DMS114 treated with DMSO at 0.1 percent for 48 hours (cell line): ENCODE data around the gene TAL1.

Experiments used
- DNase-seq: peaks from one replicate; lab custom pipeline; 2025; ENCODE audit not compliant: unreplicated experiment; lab: John Stamatoyannopoulos, UW

The TAL1 gene

DNA sequence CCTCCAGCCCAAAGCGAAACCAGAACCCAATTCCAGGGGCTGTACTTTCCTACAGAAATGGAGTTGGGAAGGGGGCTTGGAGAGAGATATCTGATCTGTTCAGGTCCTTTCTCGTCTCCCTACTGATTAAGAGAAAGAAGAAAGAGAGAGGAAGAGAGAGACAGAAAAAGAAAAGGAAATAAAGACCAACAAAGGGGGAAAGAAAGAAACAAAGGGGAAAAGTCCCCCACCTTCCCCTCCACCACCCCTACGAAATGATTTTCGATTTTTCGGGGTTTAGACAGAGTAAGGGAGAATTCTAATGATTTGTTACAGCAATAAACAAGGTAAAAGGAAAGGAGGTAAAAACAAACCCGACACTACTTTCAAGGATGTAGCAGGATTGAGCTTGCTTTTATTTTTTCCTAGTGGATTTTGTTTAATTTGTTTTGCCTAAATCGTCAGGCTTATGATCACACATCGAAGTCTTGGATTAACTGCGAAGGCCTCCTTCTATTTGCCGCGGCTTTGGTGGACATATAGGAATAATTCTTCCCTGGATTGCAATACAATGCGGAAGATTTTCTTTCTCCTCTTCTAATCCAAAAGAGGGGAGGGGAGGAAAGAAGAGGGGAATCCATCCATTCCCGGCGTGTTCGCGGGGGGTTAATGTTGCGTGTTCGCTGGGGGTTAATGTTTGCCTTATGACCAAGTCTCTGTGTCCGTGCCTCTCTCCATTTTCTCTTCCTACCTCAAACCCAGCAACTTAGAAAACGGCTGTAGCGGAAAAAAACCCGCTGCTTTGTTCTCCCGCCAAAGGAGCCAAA is 1.9 kb downstream of the TAL1 start:
- no peak for DNase-seq

DNA sequence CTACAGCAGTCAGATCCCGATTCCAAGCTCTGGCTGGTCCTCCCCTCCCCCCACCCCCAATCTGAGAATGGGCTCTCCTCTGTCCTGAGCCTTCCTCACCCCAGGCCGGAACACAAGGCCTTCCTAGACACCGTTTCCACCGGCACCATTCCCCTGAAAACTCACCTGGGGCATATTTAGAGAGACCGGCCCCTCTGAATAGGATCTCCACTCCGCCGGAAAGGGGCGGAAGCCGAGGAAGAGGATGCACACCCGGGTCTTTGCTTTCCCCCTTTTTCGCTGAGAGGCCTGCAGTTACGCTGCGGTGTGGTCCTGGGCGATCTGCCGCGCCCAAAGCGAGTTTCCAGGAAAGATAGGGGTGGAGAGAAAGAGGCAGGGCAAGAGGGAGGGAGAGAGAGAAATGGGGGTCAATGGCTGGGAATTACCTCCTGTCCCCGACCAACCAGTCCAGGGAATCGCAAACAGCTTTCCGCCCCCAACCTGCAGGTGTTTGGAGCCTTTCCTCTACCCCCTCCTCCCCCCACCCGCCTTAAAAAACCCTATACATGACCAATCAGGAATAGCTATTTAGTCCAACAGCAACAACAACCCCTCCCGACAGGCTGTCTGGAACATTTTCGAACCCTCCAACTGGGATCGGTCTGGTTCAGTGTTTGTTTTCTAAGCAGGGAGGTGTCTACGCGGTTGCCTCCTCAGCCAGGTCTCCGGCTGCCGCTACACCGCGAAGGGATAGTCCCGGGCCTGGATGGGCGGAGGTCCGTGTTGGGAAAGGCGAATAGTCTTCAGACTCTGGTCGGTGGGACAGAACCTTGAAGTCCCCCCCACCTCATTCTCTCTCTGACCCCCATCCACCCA is 2.8 kb downstream of the TAL1 start:
- no peak for DNase-seq

DNA sequence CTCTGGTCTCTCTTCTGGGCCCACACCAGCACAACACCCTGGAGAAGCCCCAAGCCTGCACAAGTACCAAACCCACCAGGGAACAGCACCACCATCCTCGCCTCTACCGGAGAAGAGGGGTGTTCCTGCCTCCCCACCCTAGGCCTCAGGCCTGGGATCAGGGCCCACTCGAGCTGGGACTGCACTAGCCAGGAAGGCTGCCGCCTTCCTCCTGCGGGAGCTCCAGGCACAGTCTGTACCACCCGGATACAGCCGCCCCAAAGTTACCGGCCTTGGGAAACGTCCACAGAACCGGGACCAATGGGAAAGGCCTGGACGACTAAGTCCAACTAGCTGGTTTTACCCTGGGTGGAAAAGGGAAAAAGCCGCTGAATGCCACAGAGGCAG is 3.4 kb downstream of the TAL1 start:
- DNase-seq = no peak

DNA sequence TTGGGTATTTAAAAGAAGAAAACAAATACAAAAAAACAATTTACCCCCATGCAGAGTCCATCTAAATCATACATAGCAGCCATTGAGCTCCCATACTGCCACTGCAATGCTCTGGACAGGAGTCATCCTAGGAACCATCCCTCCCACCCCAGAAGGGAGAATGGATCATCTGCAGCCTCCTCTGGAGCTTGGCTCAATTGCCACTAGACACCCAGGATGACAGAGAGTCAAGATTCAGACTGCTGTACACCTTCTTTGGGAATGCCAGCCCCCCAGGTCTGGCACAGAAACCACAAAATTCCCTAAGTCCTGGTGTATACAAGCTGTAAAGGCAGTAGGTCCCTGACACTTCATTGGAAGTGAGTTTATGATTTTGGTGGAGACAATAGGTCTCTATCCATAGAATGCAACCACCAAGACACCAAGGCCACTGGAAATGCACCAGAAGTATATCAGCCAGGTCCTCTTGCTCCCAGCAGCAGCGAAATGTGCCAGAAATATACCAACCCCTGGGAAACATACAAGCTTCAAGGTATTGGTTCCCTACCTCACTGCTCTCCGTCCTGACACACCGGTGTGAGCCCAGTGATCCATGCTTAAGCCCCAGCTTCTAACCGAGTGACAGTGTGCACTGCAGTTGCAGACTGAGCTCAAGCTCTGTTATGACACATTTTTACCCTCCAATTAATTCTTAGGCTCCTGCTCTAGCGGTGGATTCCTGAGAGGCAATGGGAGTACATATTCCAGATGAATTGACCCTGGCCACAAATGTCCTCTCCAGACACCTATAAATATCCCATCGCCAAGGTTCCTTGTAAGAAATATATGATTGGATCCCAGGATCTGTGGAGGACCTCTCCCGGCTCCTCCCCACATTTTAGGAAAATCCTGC is 4.4 kb downstream of the TAL1 start:
- DNase-seq = no peak

DNA sequence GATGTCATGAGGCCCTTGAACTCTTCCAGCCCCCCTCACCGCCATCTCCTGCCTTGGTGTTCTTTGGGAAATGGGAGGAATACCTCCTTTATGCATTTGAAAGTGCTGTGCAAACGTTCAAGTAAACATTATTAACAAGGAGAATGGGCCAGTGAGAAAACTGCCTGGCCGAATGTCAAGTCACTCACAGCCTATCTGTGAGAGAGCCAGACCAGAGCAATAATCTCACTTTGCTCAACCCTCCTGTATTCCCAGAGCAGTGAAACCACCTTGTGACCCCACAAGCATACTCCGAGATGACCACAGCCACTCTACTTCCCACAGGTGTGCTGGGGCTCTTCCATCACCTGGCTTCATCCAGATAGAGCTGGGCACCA is 5.2 kb downstream of the TAL1 start:
- DNase-seq = no peak

DNA sequence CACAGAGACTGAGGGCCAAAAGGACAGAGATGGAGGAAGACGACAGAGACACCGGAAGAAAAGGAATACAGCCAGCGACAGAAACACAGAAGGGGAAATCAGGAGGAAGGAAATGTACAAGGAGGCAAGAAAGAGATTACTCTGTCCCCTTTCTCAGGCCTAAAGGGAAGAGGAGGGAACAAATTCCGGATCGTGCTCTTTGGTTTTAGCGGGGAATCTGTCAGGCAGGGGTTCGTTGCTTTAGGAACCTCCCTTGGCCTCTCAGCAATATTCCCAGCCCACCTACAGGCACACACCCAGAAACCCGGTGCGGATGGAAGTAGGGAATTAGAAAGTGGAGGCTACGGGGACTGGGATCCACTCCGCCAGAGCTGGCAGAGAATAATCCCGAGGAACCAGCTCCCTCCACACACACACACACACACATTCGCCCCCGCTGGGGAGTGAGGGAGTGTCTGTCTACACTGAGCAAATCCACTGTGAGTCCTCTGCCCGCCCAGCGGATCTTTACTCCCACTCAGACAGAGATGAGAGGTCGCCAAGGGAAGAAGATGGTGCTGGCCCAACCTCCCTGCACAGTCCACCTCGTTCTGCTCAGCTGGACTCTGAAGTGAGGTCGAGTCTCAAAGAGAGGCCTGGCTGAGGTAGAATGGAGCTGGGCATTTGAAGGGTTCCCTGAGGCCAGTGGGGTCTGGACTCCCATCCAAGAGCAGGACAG is 5.7 kb downstream of the TAL1 start:
- no peak for DNase-seq

DNA sequence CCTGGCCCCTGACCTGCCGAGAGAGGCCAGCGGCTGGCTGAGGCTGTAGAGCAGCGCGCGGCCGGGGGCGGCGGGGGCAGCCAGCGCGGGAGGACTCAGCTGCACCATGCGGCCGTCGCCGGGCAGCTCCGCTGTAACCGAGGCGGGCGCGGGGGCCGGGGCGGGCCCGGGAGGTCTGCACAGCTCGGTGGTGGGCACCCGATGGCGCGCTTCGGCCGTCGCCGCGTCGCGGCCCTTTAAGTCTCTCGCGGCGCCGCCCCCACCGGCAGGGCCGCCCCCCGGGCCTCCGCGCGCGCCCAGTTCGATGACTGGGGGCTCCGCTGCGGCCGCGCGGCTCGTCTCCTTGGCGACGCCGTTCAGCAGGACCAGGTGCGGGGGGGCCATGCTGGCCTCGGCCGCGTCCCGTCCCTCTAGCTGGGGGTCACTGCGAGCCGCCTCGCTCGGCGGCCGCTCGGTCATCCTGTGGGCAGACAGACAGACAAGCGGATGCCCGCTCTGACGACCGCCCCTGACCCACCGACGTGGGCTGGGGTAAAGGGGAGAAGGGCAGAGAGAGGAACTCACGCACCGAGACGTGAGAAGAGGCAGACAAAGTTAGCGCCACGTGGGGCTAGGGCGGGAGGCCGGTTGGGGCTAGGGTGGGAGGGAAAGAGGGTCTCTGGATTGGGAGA is 6.5 kb downstream of the TAL1 start:
- DNase-seq = no peak

DNA sequence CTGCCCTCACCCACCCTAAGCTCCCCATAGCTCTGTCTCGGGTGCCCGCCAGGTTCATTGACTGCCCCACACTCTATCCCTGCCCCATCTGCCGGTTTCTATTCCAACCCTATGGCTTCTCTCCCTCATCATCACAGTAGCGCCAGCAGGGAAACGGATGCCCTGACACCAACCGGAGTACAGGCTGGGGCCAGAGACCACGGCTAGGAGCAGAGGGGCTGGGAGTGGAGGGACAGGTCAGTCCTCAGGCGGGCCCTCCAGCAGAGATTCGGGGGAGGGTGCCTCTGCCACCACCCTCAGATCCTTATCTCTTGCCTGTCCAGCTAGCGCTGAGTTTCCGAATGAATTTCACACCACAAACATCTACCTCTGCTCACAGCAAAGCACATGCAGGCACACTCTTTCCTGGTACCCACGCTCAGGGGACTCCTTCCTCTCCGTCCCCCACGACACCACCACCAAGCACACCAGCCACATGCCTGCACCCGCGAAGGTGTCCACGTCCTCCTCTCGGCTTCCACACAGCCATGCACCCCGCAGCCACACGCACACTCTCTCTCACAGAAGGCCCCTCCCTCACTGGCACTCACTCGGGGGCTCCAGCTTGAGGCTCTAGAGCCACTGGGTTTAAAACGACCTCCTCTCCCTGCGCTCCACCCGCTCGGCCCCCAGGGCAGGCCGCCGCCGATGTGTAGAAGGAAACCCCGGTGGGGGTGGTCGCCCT is 7.2 kb downstream of the TAL1 start:
- DNase-seq = no peak

DNA sequence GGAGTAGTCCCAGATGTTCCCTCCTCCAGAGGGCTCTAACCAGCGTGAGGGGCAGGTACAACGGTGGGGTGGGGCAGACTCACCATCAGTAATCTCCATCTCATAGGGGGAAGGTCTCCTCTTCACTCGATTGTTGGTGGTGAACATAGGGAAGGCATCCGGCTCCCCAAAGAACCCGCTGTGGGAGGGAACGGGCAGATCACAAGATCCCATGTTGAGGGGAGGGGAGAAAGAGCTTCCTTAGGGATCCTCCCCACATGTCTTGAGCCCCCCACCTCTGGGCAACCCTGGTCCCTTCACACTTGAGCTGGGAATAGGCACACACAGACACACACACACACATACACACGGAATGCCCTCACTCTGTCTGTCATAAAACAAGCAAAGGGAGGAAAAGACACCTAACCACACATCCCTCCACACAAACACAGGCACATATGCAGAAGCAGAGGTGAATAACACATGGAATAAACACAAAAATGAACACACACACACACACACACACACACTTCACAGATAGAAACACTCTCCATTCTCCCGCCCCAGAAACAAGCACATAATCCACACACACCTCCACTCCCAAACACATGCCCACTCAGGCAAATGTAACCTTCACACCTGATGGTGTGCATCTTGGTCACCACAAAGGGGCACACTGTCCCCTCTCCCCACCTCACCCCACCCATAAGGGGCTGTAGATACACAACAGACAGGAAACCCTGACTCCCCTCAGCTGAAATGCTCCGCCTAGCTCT is 7.9 kb downstream of the TAL1 start:
- DNase-seq = no peak

DNA sequence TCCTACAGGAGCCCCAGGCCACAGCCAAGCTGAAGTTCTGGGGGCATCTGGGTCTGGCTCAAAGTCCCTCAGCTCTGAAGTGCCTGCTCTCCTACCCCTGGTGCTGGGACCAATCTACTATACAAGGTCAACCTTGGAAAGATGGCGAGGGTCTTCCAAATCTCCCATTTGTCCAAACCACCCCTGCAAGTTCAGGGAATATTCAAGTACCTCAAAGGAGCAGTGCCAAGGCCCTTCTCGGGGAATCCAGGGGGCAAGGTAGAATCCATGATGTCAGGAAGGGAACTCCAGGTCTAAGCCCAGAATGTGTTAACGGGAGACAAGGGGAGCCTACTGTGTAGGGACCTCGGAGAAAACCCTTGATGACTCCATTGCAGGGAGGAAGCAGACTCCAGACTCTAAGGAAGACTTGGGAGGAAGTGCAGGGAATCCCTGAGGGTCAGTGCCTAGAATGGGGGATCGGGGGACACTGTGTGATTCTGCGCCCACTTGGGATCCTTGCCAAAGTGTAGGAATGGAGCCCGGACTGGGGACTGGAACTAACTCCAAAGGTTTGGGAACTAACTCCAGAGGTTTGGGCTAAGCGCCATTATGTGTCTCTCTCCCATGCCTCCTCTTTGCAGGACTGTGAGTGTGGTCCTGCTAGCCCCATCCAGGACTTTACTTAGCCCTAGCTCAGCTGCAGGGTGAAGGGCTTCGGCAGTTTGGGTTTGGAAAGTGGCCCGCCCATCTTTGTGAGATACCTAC is 8.7 kb downstream of the TAL1 start:
- no peak for DNase-seq

DNA sequence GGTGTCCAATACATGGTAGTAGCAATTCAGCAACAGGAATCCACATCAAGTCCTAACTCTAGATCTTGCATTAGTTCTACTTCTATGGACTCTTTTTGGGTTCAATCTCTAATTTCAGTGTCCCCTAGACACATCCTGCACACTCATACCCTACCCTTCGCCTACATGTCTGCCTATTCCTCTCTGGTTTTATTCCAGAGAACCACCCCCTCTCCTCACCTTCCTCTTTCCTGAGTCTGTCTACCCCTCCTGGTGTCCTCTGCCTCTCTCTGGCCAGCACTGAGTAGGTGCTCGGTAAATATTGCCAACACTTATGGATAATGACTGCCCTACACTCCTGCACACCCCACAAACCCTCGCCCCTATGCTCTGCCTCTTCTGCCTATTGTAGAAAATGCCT is 9.5 kb downstream of the TAL1 start:
- DNase-seq = no peak

DNA sequence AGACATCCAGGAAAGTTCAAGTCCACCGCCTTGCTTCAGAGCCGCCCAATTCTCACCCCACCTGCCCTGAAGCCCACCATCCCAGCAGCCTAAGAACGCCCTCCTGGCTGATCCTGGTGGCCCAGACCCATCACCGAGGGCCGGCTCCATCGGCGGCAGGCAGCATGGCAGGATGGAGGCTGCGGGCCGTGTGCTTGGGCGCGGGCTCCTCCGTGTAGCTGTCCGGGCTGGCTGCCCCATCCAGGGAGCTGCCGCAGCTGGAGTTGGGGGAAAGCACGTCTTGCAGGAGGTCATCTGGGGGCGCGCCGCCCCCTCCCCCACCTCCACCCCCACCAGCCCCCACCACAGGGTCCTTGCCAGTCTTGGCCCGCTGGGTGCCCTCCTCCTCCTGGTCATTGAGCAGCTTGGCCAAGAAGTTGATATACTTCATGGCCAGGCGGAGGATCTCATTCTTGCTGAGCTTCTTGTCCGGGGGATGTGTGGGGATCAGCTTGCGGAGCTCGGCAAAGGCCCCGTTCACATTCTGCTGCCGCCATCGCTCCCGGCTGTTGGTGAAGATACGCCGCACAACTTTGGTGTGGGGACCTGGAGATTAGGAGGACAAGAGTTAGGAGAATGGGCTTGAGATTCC is 12.3 kb downstream of the TAL1 start:
- DNase-seq = no peak

DNA sequence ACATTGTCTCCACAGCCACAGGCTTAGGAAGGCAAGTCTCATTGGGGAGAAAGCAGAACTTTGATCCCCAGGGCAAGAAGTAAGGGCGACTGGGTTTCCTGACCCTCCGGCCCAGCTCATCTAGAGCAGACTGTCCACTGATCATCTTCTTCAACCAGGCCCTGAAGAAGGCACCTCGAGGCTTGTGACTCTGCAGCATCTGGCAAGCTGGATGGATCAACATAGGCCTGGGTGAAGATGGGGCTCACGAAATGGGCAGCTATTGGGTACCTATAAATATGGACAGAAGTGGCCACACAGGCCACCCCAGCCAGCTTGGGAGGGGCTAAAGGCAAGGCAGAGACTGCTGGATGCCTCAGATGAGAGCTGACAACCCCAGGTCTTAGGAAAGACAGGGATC is 13.0 kb downstream of the TAL1 start:
- no peak for DNase-seq

DNA sequence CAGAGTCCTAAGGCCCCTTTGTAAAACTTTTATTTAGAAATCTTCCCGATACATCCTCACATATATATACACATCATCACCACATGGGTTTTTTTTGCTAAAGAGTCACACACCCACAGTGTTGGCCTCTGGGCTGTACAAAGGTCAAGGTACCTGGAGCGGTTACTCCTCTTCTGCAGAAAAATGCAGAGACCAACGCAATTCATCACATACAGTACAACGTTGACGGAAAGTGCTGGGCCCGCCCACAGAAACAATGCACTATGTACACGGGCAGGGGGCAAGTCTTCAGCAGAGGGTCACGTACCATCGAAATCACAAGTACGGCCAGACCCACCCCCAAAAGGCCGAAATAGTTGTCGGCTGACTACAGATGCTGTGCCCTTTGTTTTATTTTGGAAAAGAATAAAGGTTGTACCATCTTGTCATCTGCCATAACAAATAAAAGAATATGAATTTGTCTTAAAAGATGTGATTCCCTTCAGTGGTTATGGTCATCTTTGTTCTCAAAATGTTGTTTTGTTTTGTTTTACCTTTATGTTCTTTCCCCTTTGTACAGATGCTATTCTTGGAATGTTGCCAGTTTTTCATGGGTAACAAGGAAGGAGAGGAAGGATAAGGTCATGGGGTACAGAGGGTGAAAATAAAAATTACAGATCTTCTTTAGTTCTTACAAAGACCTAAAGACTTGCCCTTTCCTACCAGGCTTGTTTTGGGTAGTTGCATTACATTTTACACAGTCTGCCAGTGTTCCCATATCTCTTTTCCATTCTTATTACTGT is 15.6 kb downstream of the TAL1 start:
- DNase-seq = no peak

DNA sequence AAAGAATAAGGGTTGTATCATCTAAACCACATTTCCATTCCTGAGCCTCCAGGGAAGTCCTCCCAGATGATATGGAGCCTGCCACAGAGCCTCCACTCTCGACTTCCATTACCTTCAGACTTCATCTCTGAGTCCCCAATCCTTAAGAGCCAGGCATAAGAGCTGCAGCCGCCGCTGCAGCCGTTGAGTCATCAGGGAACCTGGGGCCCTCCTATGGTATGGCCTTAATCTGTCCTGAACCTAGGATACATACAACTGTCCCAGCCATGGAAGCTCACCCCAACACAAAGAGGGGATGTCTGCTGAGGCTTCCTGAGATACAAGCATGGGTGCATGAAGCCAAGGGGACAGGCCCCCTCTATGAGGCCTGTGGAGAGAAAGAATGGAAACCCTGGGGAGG is 16.3 kb downstream of the TAL1 start:
- no peak for DNase-seq

DNA sequence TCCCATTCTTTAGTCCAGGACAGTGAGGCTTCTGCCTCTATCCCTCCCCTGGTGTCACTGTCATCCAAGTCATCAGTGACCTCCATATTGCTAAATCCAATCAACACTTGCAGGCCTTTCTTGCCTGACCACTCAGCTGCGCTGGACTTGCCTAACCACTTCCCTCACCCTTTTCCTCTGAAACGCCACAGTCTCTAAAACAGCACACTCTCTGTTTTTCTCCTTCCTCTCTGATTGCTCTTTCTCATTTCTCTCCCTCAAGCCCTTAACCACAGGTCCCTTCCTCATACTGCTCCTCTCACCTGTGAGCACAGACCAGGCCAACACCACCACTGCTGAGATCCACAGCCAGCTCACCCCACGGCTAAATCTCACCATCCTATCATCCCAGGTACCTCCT is 17.5 kb downstream of the TAL1 start:
- DNase-seq = no peak
